Stimulated activated CD4-positive, alpha-beta T cell treated with anti-CD3 and anti-CD28 coated beads, Interleukin-2, amount 100 ng/mL, for 48 hours (primary cell): ENCODE data around the gene ANKLE2.

Experiments used
- DNase-seq, 2 donors: peaks; one replicate each; pipeline ENCODE4 v3.0.0-alpha.2; 2020

Gene ANKLE2

DNA sequence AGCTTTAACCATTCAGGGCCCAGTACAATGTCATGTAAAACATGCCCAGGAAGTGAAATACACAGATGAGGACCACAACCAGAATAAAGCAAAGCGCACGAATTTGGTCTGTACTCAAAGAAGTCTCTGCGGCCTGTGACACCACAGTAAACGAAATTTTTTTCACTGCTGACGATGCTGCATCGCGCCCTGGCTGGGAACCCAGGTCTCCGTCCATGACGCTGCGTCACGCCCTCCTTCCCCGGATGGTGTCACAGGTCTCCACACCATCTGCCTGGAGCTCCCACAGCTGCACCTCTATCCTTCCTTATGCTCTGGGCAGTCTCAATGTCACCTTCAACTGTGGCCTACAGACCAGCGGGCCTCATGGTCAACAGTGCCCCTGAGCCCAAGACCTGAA lies 17.8 kb downstream of the ANKLE2 start:
- no peak for DNase-seq

DNA sequence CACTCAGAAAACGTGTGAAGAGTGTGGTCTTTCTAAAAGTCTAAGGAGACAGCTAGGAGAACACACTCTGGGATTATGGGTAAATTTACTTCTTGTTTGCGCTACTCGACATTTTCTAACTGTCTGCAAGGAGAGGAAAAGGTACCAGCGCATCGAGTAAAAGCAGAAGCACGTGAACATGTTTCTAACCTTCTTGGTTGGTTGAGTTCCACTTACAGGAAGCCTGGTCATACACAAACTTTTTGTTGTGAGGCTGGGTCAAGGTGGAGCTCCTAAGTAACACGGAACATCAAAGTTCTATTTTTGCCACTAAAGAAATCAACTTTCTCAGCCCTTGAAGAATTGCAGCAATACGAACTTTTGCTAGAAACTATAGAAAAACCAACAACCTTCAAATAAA lies 20.0 kb downstream of the ANKLE2 start:
- no peak for DNase-seq

DNA sequence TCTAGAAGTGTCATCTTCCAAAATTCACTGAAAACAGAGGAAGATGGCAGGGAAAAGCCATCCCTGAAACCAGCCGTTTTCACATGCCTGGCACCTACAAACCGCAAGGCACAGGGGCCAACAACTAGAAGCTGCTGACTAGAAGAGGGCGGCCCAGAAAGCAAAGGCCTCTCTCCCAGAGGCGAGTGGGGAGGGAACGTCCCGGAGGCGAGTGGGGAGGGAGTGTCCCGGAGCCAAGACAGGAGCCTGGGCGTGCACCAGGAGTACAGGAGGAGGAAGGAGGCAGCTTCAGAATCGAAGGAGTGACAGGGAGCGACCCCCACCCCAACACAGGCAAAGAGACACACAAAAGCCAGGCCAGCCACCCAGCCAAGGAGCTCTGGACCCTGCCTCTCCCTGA lies 21.0 kb downstream of the ANKLE2 start:
- no peak for DNase-seq

DNA sequence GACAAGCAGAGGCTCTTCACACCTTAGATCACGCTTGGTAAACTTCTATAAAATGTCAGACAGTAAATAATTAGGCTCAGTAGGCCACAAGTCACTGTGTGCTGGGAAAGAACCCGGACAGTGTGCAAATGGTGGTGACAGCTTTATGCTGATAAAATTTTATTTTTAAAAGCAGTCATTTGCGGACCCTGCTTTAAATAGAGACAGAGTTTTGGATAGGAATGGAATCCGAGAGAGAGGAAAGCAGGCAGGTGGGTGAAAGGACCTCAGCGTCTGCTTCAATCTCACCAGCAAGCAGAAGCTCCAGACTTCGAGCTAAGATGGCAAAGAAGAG lies 21.4 kb downstream of the ANKLE2 start:
- no peak for DNase-seq

DNA sequence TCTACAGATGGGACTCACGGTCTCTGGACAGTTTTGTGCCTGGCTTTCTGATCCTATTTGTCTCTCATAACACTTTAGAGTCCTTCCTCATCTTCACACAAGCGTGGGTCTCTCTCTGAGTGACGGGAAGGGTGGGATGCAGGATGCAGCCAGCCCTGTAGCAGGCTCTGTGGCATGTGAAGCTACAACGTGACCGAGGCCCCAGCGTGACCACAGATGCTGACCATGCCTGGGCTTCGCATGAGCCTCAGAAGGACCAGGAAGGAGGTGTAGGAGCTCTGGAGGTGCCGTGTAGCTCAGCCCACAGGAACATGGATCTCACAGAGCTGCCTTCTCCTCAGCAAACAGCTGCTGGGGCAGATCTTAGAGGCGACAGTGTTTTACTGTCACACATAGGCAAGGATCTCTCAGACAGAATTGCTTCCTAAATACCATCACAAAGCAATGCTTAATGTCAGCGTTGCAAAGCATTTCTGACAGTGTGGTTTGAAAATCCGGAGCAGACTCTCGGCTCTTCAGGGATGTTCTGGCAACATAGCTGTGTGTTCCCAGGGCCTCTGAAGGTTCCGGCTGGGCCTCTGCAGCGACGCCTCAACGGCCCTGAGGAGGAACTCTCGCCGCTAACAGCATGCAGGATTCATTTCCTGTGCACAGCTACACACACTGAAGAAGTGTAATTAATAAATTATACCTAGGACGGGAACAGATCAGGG lies 21.9 kb downstream of the ANKLE2 start:
- DNase-seq, result no peak

DNA sequence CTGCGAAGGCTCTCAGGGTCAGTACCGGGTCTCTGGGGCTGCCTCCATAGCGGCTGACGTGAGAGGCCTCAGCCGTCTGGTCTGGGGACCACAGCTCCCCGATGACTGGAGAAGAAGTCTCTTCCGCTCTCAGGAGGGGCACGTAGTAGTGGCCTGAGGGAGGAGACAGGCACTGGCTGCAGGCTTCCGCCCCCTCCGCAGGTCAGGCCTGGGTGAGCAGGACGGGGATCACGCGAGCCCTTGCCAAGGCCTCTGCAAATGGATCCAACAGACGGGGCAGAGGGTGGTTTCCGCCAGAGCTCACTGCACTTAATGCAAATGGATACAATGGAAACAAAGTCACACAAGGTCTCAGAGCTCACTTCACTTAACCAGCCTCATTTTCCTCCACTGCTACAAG lies 24.7 kb downstream of the ANKLE2 start:
- no peak for DNase-seq

DNA sequence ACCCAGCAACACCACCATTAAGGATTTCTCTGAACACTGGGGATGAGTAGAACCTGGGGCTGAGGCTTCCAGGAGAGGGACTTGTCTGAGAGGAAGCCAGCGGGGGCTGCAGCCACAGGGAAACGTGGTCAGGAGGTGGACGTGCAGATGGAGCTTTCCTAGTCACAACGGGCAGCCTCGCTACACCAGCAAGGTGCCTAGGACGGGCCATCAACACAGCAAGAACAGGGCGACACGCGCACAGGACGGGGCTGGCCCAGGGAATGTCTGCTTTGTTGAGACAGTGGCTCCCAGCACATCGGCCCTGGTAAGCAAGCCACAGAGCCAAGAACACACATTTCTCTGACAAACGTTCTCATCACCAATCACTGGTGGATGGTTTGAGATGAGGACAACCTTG lies 25.3 kb downstream of the ANKLE2 start:
- DNase-seq, result no peak

DNA sequence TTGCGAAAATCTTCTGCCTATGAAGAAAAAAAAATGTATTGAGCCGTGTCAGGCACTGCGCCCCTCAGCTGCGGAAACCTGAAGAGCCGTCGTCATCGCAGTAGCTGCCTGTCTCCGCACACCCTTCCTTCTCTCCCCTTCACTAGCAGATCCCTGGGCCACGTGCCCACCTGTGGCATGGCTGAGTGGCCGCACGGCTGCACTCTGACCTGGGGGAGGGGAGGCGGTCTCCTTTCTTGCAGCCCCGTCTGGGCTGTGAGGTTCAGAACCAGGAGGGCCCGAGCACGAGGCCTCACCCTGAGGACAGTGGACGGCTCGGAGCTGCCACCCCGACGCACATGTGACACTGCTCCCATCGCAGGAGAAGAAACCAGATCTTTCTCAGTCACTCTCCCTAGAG lies 26.1 kb downstream of the ANKLE2 start:
- DNase-seq, result no peak

DNA sequence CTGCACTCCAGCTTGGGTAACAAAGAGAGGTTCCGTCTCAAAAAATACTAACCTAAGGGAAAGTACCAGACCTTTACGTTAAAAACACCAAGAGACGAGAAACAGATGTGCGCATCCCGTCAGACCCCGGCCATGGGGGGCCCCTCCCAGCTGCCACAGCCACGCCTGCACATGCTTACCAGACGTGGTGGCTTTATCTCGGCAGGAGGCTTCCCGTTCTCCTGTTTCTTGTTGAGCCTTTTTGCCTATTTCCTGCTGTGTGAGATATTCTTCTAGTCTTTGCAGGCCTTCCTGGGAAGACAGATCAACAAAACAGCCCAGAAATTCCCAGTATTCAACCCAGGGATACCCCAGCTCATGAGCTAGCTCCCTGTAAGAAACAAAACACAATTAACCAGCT lies 27.4 kb downstream of the ANKLE2 start:
- no peak for DNase-seq

DNA sequence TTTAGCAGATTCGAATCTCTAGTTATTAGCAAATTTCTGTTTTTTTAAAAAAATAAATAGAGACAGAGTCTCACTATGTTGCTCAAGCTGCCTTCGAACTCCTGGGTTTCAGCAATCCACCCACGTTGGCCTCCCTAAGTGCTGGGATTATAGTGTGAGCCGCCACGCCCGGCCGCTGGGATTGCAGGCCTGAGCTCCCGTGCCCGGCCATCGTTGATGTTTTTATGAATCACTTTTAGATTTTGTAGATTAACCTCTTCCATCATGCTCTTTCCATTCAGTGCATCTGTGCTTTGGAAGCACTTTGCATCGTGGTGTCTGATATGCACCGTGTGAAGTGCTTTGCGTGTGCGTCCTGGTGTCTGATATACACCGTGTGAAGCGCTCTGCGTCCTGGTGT lies 30.1 kb downstream of the ANKLE2 start:
- DNase-seq, result no peak

DNA sequence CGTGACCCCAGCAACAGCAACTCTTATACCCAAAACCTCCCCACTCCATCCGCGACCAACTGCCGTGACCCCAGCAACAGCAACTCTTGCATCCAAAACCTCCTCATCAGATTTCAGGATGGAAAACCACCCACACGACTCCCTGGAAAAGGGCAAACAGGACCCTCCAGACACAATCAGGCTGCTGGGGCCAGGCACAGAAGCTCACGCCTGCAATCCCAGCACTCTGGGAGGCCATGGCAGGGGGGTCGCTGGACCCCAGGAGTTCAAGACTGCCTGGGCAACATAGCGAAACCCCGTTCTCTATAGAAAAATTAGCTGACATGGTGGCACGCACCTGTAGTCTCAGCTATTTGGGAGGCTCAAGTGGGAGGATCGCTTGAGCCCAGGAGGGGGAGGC lies 31.3 kb downstream of the ANKLE2 start:
- DNase-seq, result no peak

DNA sequence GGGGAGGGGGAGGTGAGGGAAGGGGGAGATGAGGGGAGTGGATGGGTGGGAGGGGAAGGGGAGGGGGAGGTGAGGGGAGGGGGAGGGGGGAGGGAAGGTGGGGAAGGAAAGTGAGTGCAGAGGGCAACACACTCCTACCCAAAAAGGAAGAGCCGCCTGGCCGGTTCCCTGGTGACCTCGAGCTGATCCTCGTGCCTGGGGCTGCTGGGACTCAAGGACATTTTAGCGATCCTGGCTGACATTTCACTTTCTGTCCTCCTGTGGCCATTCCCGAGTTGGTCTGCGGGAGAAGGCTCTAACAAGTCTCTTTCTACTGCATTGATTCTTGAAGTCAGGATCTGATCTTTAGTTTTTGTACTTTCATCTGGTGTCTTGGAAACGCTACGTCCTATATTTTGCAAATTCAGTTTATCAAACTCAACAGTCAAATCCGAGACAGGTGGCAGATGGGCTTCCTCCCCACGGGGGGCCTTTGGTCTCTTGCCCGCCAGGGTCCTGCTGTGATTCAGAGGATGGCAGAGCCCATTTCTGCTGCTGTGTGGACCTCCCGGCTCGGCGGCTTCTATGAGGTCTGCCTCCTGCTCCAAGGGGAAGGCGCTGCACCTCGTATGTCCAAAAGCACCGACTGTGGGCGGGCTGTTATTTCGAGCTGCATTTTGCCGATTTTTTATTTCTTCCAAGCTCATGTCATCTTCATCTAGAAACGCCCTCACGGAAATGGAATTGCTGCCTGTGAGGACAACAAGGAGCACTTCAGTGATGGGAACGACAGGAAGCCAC lies 31.9 kb downstream of the ANKLE2 start:
- no peak for DNase-seq

DNA sequence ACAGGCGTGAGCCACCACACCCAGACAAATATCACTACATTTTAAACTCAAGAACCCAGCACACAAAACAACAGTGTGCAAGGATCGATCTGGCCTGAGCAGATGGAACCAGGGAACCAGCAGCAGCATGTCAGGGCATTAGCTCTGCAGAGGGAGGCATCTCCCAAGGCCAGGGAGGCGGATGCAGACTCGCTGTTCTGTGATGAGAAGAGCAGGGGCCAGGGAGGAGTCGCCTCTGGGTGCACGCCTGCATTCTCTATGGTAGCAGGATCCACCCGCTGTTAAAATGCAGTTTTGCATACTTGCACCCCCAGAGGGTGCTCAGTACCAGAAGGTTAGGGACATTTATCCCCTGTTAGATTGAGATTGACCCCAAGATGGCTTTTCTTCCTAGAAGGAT lies 33.1 kb downstream of the ANKLE2 start:
- DNase-seq, result no peak

DNA sequence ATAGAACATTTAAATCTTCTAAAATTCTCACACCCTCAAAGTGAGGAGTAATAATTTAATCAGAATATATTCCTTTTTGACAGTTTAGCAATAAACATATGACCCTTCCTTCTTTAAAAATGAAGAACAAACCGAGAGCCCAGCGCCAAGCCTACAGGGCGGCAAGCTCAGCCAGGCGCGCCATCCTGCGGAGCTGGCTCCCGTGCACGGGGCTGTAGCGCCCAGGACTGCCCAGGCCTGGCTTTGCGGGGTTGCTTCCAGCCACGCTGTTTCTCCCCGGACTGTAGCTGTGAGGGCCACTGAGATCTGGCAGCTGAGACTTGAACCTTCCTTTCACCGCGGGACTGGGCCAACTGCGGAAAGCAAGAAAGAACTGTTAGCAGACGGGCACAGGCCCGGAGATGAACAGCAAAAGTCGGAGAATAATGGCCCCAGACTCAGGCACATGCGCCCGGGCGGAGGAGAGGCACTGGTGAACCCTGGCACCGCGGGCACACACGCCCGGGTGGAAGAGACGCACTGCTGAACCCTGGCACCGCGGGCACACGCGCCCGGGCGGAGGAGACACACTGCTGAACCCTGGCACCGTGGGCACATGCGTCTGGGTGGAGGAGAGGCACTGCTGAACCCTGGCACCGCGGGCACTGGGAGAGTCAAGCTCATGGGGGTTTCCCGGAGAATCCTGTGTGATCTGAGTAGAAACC lies 34.4 kb downstream of the ANKLE2 start:
- no peak for DNase-seq

DNA sequence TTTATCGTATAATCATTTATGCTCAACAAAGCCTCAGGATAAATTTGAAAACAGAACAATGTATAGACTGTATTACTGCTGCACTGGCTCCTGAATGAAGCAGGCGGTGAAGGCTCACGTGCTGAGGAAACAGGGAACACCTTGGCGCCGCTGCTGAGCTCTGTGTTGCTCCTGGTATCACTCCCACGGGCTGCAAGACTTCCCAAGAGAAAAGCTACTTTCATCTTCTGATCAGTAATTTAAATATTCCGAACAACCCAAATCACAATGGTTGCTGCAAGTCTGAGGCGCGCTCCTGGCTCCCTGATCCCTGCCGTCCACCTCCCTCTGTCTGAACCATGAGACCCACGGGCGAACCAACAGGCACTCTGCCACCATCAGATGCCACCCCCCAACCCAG lies 35.2 kb downstream of the ANKLE2 start:
- DNase-seq, result no peak

DNA sequence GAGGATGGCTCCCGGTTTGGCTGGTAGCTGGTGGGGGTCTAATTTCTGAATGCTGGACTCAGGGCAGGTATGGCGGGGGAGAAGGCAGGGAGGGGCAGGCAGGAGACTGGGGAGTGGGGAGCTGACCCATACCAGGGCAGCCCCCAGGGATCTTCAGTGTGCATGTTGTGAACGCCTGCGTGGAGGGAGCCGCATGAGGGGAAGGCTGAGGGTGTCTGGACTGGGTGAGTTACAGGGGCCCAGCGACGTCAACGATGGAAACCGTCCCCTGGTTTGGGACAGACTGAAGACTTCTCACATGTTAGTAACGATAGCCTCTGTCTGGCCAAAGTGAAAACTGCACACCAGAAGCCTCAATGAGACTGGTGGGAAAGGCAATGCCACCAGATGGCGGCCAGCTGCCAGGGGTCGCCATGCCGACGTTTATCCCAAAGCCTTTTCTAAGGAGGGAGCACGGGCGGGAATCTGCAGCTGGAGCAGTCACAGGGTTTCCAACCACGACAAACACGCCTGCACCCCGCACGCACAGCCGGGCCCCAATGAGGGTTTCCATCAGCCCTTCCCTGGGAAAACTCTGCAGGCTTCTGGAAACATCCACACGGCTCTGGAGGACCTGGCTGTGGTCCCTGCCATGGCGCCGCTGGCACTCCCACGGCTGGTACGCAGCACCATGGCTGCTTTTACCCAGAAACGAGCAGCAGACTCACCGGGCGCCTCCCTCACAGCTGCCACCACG lies 37.0 kb downstream of the ANKLE2 start:
- DNase-seq, result no peak

DNA sequence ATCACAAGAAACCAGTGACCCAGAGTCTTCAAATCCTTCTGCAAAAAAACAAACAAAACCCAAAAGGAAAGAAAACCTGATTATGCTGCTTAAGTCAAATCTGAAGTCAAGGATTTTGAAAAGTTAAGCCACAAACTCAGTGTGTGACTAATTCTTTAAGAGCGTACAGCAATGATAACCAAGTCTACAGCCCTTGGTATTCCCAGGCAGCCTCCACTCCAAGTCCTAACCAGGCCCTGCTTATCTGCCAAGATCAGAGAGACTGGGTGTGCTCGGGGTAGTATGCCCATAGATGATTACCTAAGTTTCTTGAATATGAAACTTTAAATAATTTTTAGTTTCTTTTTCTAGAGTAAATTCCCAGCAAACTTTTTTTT lies 37.9 kb downstream of the ANKLE2 start:
- no peak for DNase-seq

DNA sequence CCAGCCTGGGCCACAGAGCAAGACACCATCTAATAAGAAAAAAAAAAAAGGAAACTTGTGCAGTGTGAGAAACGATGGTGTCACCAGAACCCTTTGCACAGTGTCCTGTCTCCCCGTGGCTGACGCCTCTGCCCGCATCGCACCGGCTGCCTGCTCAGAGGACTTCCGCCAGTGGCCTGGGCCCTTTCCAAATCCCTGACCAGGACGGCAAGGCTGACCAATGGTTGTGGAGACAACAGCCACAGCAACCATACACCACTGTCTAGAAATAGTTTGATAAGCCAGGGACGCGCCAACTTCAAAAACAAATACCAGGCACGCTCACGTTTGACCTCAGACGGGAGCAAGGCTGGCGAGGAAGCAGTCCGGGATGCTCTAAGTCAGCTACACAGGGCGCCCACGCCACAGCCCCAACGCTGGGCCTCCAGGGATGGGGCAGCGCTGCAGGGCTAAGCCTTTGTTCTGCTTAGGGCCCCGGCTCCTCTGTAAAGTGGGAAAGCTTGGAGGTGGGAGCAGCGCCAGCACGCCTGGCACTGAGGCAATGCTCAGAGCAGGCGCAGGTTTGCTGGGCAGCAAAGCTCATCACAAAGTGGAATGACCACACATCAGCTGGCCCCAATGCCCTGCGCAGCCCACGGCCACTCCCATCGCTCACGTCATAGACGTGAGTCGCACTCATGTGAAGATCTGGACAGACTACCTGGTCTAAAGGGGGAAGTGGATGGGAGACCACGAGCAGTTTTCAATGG lies 38.4 kb downstream of the ANKLE2 start:
- no peak for DNase-seq

DNA sequence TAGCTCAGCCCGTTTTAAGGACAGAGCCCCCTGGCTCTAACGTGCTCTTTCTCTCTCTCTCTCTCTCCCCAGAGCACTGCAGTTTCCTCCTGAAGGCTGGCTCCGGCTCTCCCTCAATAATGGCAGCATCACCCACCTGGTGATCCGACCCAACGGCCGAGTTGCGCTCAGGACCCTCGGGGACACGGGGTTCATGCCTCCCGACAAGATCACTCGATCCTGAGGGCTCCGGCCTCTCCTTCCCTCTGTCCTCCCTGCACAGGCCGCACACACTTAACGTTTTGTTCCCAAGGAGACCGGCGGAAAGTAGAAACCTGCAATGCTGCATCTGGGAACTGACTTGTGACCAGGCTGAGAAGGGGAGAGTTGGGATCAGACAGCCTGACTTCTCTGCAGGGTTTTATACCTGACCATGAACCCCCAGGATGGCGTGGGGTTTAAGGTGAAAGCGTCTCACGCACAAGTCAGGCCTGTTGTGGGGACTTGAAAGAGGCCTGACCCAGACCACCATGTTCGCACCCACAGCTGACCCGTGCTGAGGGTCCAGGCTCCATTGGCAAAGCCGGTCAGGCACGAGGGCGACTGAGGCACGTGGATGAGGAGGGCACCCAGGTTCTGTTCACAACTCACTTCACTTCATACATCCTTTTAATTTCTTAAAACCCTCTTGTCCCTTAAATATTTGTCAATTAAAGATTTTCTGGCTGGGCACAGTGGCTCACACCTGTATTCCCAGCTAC lies 40.9 kb downstream of the ANKLE2 start:
- no peak for DNase-seq

DNA sequence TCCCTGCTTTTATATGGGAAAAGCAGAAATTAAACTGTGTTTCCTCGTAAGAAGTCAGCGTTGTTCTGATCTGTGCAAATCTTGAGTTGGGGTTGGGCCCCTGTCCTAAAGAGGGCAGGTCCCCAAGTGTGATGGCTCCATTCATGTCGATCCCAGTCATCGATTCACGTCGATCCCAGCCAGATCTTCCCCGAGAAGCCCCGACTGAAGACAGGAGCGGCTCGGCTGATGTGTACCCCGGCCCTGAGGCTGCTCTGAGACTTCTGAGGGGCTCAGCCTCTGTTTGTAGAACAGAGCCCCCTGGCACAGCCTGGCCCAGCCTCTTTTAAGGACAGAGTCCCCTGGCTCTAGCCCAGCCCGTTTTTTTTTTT lies 41.7 kb downstream of the ANKLE2 start:
- no peak for DNase-seq

DNA sequence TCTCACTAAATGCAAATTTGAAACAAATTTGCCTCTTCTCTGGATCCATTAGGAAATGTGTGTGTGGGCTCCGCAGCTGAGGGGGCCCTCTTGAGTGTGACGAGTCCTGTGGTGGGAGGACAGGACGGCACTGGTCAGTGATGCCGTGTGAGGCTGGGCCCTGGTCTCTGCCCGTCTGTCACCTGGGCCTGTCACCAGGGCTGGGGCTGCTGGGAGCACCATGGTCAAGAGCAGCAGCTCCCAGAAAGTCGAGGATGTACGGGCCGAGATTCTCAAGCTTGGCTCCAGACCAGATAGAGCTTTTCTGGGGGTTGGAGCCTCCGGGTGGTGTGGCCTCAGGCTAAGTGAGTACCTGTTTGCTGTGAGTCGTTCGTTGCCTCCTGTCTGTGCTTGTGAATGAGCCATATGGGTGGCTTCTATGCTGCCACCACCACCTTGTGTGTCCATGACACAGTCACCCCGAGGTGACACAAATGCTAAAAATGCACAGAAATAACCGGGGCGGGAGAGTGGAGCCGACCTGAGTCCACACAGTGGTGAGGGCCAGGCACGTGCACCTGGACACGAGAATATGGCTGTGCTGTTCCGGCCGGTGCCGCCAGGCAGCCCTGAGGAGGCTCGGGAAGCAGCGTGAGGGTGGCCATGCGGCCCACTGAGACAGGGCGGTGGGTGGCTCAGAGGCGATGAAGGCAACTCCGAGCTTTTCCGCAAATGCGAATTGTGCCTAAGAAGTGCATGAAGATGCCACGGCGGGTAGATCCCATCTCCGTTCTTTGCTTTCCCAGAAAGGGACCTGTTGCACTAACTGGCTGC lies 42.3 kb downstream of the ANKLE2 start:
- DNase-seq, result no peak
